Coronary artery (tissue), 2 donors: ENCODE data around the gene AKIRIN2.

Experiments used
- DNase-seq: peaks from one replicate; pipeline ENCODE4 v3.0.0-alpha.2; 2017; ENCODE audit warnings: low spot score
- H3K27ac ChIP-seq, 2 donors: fragments of 200-600 bp; sonication (generic); one replicate each; pipeline ENCODE4 v1.5.1; 2016 to 2019
- H3K4me3 ChIP-seq: fragments of 200-600 bp; sonication (generic); 2 replicates; pipeline ENCODE4 v1.5.1; 2016; ENCODE audit warnings: mild to moderate bottlenecking, moderate library complexity
- CTCF ChIP-seq: fragments of 200-600 bp; sonication (generic); IDR thresholded peaks from one replicate; pipeline ENCODE4 v1.5.1; 2019; ENCODE audit warnings: antibody characterized with exemption

The AKIRIN2 gene

GRCh38 chr6:87675004-87675681, 26.9 kb downstream of the AKIRIN2 start:
- TF ChIP-seq CTCF, result no peak
- Histone ChIP-seq H3K4me3 (no peak overlapping the region), H3K27ac (no peak overlapping the region)
- no peak for DNase-seq

- no peak overlapping the region for H3K27ac ChIP-seq
- no peak for DNase-seq
- TF ChIP-seq CTCF, result no peak
- H3K4me3 ChIP-seq, result no peak overlapping the region
These were observed 27.7 kb downstream of the AKIRIN2 start for GRCh38 chr6:87674290-87674689.

- no peak for TF ChIP-seq CTCF
- H3K4me3 ChIP-seq, result no peak overlapping the region
- H3K27ac ChIP-seq, result no peak overlapping the region
- DNase-seq, result no peak
These were observed 28.8 kb downstream of the AKIRIN2 start for GRCh38 chr6:87673237-87673636.

- no peak overlapping the region for H3K27ac ChIP-seq
- H3K4me3 ChIP-seq, result no peak overlapping the region
- DNase-seq, result no peak
- TF ChIP-seq CTCF, result no peak
These were observed 29.4 kb downstream of the AKIRIN2 start for GRCh38 chr6:87672641-87673040.

- no peak for TF ChIP-seq CTCF
- no peak overlapping the region for H3K4me3 ChIP-seq
- no peak for DNase-seq
- H3K27ac ChIP-seq, result no peak overlapping the region
These were observed 30.4 kb downstream of the AKIRIN2 start for GRCh38 chr6:87671555-87672029.

GRCh38 chr6:87670707-87671106, 31.3 kb downstream of the AKIRIN2 start:
- no peak for TF ChIP-seq CTCF
- DNase-seq, result no peak
- Histone ChIP-seq H3K4me3 (no peak overlapping the region), H3K27ac (no peak overlapping the region)

GRCh38 chr6:87669051-87669450, 33.0 kb downstream of the AKIRIN2 start:
- TF ChIP-seq CTCF, result no peak
- no peak overlapping the region for H3K27ac ChIP-seq
- no peak for DNase-seq
- H3K4me3 ChIP-seq, result no peak overlapping the region
